ENCODE results near the gene DOK3. TPM values are rescaled to one million over a fixed set of nuclear protein-coding genes. Genes with fewer than 3 reads are reported as not detected.
"Not testable (repeated sequence)": the region's sequence is repeated elsewhere in the genome, so short reads cannot be mapped to it uniquely, and the experiment has no call there.

DOK3 gene
- total RNA-seq, 1 experiment from 2014 or later, result 138 TPM

DNA sequence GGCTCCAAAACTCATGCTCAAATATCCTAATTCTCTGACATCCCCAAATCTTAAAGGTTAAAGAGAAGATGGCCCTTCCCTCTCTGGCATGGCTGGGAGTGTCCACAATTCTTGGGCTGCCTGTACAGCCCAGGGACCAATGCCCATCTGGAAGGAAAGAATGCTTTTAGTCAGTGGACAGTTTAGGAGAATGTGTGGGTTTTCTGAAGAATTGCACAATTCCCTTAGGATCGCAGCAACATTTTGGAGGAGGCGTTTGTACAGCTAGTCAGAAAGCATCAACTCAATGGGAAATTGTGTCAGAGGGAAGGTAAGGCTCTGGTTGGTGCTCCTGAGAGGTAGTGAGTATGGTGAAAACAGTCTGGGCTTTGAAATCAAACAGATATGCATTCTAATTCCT, 29.8 kb upstream of the DOK3 start:
- no peaks in the 10 kb centered on the region for H4K20me1 ChIP-seq (ENCODE audit: insufficient read depth, low read depth, low read length)
- no peak overlapping the region for H3K4me3 ChIP-seq (ENCODE audit: low read length)
- H3K79me2 ChIP-seq (ENCODE audit: low read length), result peaks cover 54% of the 10 kb centered on the region
- no peaks in the 10 kb centered on the region for H3K4me1 ChIP-seq (ENCODE audit: low read length)
- H3K9me2 ChIP-seq (replicated peaks; ENCODE audit: insufficient read depth, low read length), result no peaks in the 10 kb centered on the region
- no peak overlapping the region for H3K4me2 ChIP-seq (ENCODE audit: low read depth, low read length, poor library complexity, severe bottlenecking)
- no peak overlapping the region for H3K27ac ChIP-seq (ENCODE audit: low read length)
- no peaks in the 10 kb centered on the region for H3K9me3 ChIP-seq (ENCODE audit: low read length)
- no peaks in the 10 kb centered on the region for H3K27me3 ChIP-seq (ENCODE audit: low read length)
- H3K9ac ChIP-seq (ENCODE audit: low read length), result no peak overlapping the region
- DNase-seq, result no peak
- no peak overlapping the region for H2AFZ ChIP-seq (ENCODE audit: low read length)
- peaks cover 15% of the 10 kb centered on the region; the same call in 1 of the 2 replicates for H3K36me3 ChIP-seq (ENCODE audit: insufficient read depth, low read length)

GRCh38 chr5:177538876-177539275, 29.2 kb upstream of the DOK3 start:
- Histone ChIP-seq H3K36me3 (ENCODE audit: insufficient read depth, low read length) (peaks cover 15% of the 10 kb centered on the region; the same call in 1 of the 2 replicates), H3K9me3 (ENCODE audit: low read length) (no peaks in the 10 kb centered on the region), H4K20me1 (ENCODE audit: insufficient read depth, low read depth, low read length) (no peaks in the 10 kb centered on the region), H3K79me2 (ENCODE audit: low read length) (peaks cover 49% of the 10 kb centered on the region), H2AFZ (ENCODE audit: low read length) (no peak overlapping the region), H3K27me3 (ENCODE audit: low read length) (no peaks in the 10 kb centered on the region), H3K4me2 (ENCODE audit: low read depth, low read length, poor library complexity, severe bottlenecking) (no peak overlapping the region), H3K9me2 (replicated peaks; ENCODE audit: insufficient read depth, low read length) (no peaks in the 10 kb centered on the region), H3K4me3 (ENCODE audit: low read length) (no peak overlapping the region), H3K9ac (ENCODE audit: low read length) (no peak overlapping the region), H3K27ac (ENCODE audit: low read length) (no peak overlapping the region), H3K4me1 (ENCODE audit: low read length) (no peaks in the 10 kb centered on the region)
- DNase-seq, result no peak

GRCh38 chr5:177537389-177538361, 28.0 kb upstream of the DOK3 start:
- Histone ChIP-seq H3K36me3 (ENCODE audit: insufficient read depth, low read length) (peaks cover 12% of the 10 kb centered on the region; the same call in 1 of the 2 replicates), H2AFZ (ENCODE audit: low read length) (no peak overlapping the region), H3K27me3 (ENCODE audit: low read length) (no peaks in the 10 kb centered on the region), H3K9me3 (ENCODE audit: low read length) (no peaks in the 10 kb centered on the region), H4K20me1 (ENCODE audit: insufficient read depth, low read depth, low read length) (no peaks in the 10 kb centered on the region), H3K4me2 (ENCODE audit: low read depth, low read length, poor library complexity, severe bottlenecking) (no peak overlapping the region), H3K27ac (ENCODE audit: low read length) (no peak overlapping the region), H3K4me1 (ENCODE audit: low read length) (no peaks in the 10 kb centered on the region), H3K79me2 (ENCODE audit: low read length) (peaks cover 41% of the 10 kb centered on the region), H3K4me3 (ENCODE audit: low read length) (no peak overlapping the region), H3K9me2 (replicated peaks; ENCODE audit: insufficient read depth, low read length) (no peaks in the 10 kb centered on the region), H3K9ac (ENCODE audit: low read length) (no peak overlapping the region)
- DNase-seq, result no peak

DNA sequence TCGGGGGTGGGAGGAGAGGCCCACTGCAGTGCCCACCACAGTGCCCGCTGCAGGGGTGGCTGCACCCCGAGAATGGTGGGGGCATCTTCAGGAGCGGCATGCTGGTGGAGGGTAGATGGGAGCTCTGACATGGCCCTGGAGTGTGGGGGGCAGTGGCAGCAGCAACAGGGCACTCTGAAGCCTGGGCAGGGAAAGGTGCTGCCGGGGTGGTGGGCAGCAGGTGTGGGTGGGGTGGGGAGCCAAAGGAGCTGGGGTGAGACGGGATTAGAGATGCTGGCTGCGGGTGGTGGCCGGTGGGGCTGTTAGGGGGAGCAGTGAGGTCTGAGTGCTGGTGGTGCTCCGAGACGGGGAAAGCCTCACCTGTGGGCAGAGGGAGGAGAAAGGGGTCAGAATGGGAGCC, 26.8 kb upstream of the DOK3 start:
- Histone ChIP-seq H3K27me3 (ENCODE audit: low read length) (no peaks in the 10 kb centered on the region), H3K9me3 (ENCODE audit: low read length) (no peaks in the 10 kb centered on the region), H3K4me2 (ENCODE audit: low read depth, low read length, poor library complexity, severe bottlenecking) (no peak overlapping the region), H3K9me2 (replicated peaks; ENCODE audit: insufficient read depth, low read length) (no peaks in the 10 kb centered on the region), H4K20me1 (ENCODE audit: insufficient read depth, low read depth, low read length) (no peaks in the 10 kb centered on the region), H3K4me1 (ENCODE audit: low read length) (no peaks in the 10 kb centered on the region), H3K4me3 (ENCODE audit: low read length) (no peak overlapping the region), H2AFZ (ENCODE audit: low read length) (no peak overlapping the region), H3K36me3 (ENCODE audit: insufficient read depth, low read length) (peaks cover 10% of the 10 kb centered on the region; the same call in 1 of the 2 replicates), H3K27ac (ENCODE audit: low read length) (no peak overlapping the region), H3K9ac (ENCODE audit: low read length) (no peak overlapping the region), H3K79me2 (ENCODE audit: low read length) (peaks cover 29% of the 10 kb centered on the region)
- no peak for DNase-seq

DNA sequence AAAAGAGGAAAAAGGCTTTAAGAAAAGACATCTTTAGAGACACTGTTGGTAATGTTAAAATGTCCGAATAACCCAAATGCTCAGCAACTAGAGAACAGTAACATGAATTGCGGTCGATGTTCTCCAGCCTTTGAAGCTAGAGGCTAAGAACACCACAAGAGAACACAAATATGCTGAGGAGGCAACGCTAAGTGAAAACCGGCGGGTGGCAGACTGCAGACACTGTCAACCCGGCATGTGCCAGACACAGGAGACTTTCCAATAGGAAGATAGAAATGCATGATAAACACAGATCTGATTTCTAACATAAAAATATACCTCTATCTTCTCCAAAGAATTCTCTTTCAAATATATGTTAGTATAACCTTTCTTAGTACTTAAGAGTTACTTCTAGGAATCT, 25.5 kb upstream of the DOK3 start:
- no peaks in the 10 kb centered on the region for H3K9me3 ChIP-seq (ENCODE audit: low read length)
- H3K4me3 ChIP-seq (ENCODE audit: low read length), result no peak overlapping the region
- H2AFZ ChIP-seq (ENCODE audit: low read length), result no peak overlapping the region
- H3K27ac ChIP-seq (ENCODE audit: low read length), result no peak overlapping the region
- H3K9me2 ChIP-seq (replicated peaks; ENCODE audit: insufficient read depth, low read length), result no peaks in the 10 kb centered on the region
- H3K4me1 ChIP-seq (ENCODE audit: low read length), result no peaks in the 10 kb centered on the region
- H3K9ac ChIP-seq (ENCODE audit: low read length), result no peak overlapping the region
- peaks cover 20% of the 10 kb centered on the region for H3K79me2 ChIP-seq (ENCODE audit: low read length)
- H3K4me2 ChIP-seq (ENCODE audit: low read depth, low read length, poor library complexity, severe bottlenecking), result no peak overlapping the region
- no peaks in the 10 kb centered on the region for H4K20me1 ChIP-seq (ENCODE audit: insufficient read depth, low read depth, low read length)
- DNase-seq, result no peak
- H3K36me3 ChIP-seq (ENCODE audit: insufficient read depth, low read length), result peaks cover 10% of the 10 kb centered on the region; the same call in 1 of the 2 replicates
- no peaks in the 10 kb centered on the region for H3K27me3 ChIP-seq (ENCODE audit: low read length)

DNA sequence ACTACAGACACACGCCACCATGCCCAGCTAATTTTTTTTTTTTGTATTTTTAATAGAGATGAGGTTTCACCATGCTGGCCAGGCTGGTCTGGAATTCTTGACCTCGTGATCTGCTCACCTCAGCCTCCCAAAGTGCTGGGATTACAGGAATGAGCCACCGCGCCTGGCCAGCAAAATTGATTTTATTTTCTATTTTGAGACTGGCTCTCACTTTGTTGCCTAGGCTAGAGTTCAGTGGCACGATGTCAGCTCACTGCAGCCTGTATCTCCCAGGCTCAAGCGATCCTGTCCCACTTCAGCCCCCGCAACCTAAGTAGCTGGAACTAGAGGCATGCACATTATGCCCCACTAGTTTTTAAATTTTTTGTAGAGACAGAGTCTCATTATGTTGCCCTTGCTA, 24.8 kb upstream of the DOK3 start:
- H4K20me1 ChIP-seq (ENCODE audit: insufficient read depth, low read depth, low read length); H3K4me2 ChIP-seq (ENCODE audit: low read depth, low read length, poor library complexity, severe bottlenecking); H3K9ac ChIP-seq (ENCODE audit: low read length); DNase-seq; H3K27me3 ChIP-seq (ENCODE audit: low read length); H3K4me1 ChIP-seq (ENCODE audit: low read length); H3K9me2 ChIP-seq (replicated peaks; ENCODE audit: insufficient read depth, low read length); H3K27ac ChIP-seq (ENCODE audit: low read length); H2AFZ ChIP-seq (ENCODE audit: low read length); H3K4me3 ChIP-seq (ENCODE audit: low read length); H3K9me3 ChIP-seq (ENCODE audit: low read length); H3K36me3 ChIP-seq (ENCODE audit: insufficient read depth, low read length): not testable (repeated sequence)
- peaks cover 16% of the 10 kb centered on the region for H3K79me2 ChIP-seq (ENCODE audit: low read length)

- H3K36me3 ChIP-seq (ENCODE audit: insufficient read depth, low read length), result peaks cover 4% of the 10 kb centered on the region; the same call in 1 of the 2 replicates
- no peak for DNase-seq
- H3K4me3 ChIP-seq (ENCODE audit: low read length), result no peak overlapping the region
- H3K27ac ChIP-seq (ENCODE audit: low read length), result no peak overlapping the region
- no peaks in the 10 kb centered on the region for H3K9me3 ChIP-seq (ENCODE audit: low read length)
- H3K9ac ChIP-seq (ENCODE audit: low read length), result no peak overlapping the region
- H3K4me1 ChIP-seq (ENCODE audit: low read length), result no peaks in the 10 kb centered on the region
- H4K20me1 ChIP-seq (ENCODE audit: insufficient read depth, low read depth, low read length), result no peaks in the 10 kb centered on the region
- H2AFZ ChIP-seq (ENCODE audit: low read length), result no peak overlapping the region
- no peaks in the 10 kb centered on the region for H3K9me2 ChIP-seq (replicated peaks; ENCODE audit: insufficient read depth, low read length)
- no peaks in the 10 kb centered on the region for H3K27me3 ChIP-seq (ENCODE audit: low read length)
- no peak overlapping the region for H3K4me2 ChIP-seq (ENCODE audit: low read depth, low read length, poor library complexity, severe bottlenecking)
- peaks cover 7% of the 10 kb centered on the region; the same call in 1 of the 2 replicates for H3K79me2 ChIP-seq (ENCODE audit: low read length)
Measured at GRCh38 chr5:177531209-177531940, 21.7 kb upstream of the DOK3 start.

DNA sequence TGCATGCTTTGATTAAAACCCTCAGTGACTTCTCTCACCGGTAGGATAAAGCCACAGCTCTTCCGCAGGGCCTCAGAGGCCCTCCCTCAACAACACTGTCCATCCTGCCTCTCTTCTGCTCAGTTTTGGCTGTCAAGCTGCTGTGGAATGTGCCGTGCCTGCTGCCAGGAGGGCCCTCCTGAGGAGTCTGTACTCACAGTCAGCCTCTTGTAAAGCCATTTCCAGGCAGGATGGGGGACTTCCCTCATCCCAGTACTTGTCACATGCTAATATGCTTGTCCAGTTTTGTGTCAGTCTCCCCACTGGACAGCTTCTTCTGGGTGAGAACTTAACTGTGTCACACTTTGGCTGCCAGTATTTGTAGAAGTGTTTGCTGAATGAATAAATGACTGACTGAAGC, 21.0 kb upstream of the DOK3 start:
- H3K9me2 ChIP-seq (replicated peaks; ENCODE audit: insufficient read depth, low read length), result no peaks in the 10 kb centered on the region
- H3K27me3 ChIP-seq (ENCODE audit: low read length), result no peaks in the 10 kb centered on the region
- H3K27ac ChIP-seq (ENCODE audit: low read length), result no peak overlapping the region
- no peak overlapping the region for H3K9ac ChIP-seq (ENCODE audit: low read length)
- no peaks in the 10 kb centered on the region for H3K9me3 ChIP-seq (ENCODE audit: low read length)
- no peak for DNase-seq
- H3K36me3 ChIP-seq (ENCODE audit: insufficient read depth, low read length), result peaks cover 4% of the 10 kb centered on the region; the same call in 1 of the 2 replicates
- H3K79me2 ChIP-seq (ENCODE audit: low read length), result peaks cover 7% of the 10 kb centered on the region; the same call in 1 of the 2 replicates
- no peak overlapping the region for H3K4me3 ChIP-seq (ENCODE audit: low read length)
- H4K20me1 ChIP-seq (ENCODE audit: insufficient read depth, low read depth, low read length), result no peaks in the 10 kb centered on the region
- H2AFZ ChIP-seq (ENCODE audit: low read length), result no peak overlapping the region
- no peaks in the 10 kb centered on the region for H3K4me1 ChIP-seq (ENCODE audit: low read length)
- H3K4me2 ChIP-seq (ENCODE audit: low read depth, low read length, poor library complexity, severe bottlenecking), result no peak overlapping the region
